Adrenal gland (tissue), 12 donors: ENCODE measurements around the gene SLC24A3. TPM values are rescaled to one million over a fixed set of nuclear protein-coding genes. Genes with fewer than 3 reads are reported as not detected.

Source experiments
- DNase-seq, 7 donors: peaks; one replicate each; pipeline ENCODE4 v3.0.0-alpha.2; 2019 to 2020
- H3K27ac ChIP-seq, 5 donors: fragments of 200-600 bp; sonication (generic) in 4 of 5; 1 replicate in 3 of 5; 2 replicates in 2 of 5; pipeline versions ENCODE4 v1.5.1 to v1.8.0; 2016 to 2020; ENCODE audit warnings: mild to moderate bottlenecking in 1 of 5
- H3K27me3 ChIP-seq: fragments of 200-600 bp; 2 replicates; pipeline ENCODE4 v1.8.0; 2021
- H3K36me3 ChIP-seq, 2 donors: fragments of 200-600 bp; replicated peaks in 1 of 2; 1 replicate in 1 of 2; 2 replicates in 1 of 2; pipeline versions ENCODE4 v1.5.1 to v1.8.0; 2018 to 2022
- H3K4me1 ChIP-seq, 2 donors: fragments of 200-600 bp; replicated peaks in 1 of 2; 1 replicate in 1 of 2; 2 replicates in 1 of 2; pipeline versions ENCODE4 v1.5.1 to v1.8.0; 2018 to 2021
- H3K4me3 ChIP-seq, 4 donors: fragments of 200-600 bp; sonication (generic) in 3 of 4; one replicate each; pipeline ENCODE4 v1.5.1; 2016 to 2018
- H3K9me3 ChIP-seq, 3 donors: fragments of 200-600 bp; sonication (generic) in 1 of 3; replicated peaks in 1 of 3; 1 replicate in 2 of 3; 2 replicates in 1 of 3; pipeline versions ENCODE4 v1.5.1 to v1.8.0; 2016 to 2021
- POLR2A ChIP-seq, 2 donors: fragments of 450-650 bp; IDR thresholded peaks; one replicate each; pipeline ENCODE4 v1.6.1; 2017; ENCODE audit warnings: antibody characterized with exemption in 2 of 2, mild to moderate bottlenecking in 2 of 2, moderate library complexity in 1 of 2
- WGBS, 4 donors: extraction: QIAGEN DNeasy Blood & Tissue Kit in 2 of 4; methylation state at CpG; one replicate each; pipeline versions ENCODE4 v1.1.5 to v1.1.7; 2013 to 2017; 5-methylcytosine and 5-hydroxymethylcytosine counted together
- intact Hi-C, 2 donors: fragments of 100-400 bp; cut with DNase I; formaldehyde crosslinking; loops; one replicate each; pipeline versions ENCODE4 v1.14.1 to v1.15.0; 2022 to 2023
- polyA plus RNA-seq, 3 donors: library from polyadenylated mRNA; stranded (reverse); fragments of 200-250 nt in 2 of 3; fragments of 350-450 nt in 1 of 3; fragmentation: Illumina TruSeq in 1 of 3; extraction: RNeasy Lipid Tissue Mini Kit (QIAGEN cat#74804) in 1 of 3; gene quantifications; one replicate each; pipeline ENCODE4 v1.2.3, GENCODE V29; 2013 to 2014
- total RNA-seq, 9 donors: library from RNA; depleted of rRNA in 4 of 9; stranded (reverse); fragments of >200 nt in 4 of 9; fragments of 120-200 nt in 1 of 9; fragmentation: NEBNext Ultra II Directional in 1 of 9; extraction: Animal tissue kit (Norgen Biotek cat#: 25700) in 1 of 9; gene quantifications; one replicate each; pipeline versions ENCODE4 v1.1.0 to v1.2.4, GENCODE V29; 2013 to 2023
- TF ChIP-seq, protein P1 (sequence below), 6 experiments: fragments of 450-650 bp in 4 of 6; fragments of 200-600 bp in 2 of 6; sonication (generic) in 1 of 6; IDR thresholded peaks; 1 replicate in 5 of 6; 2 replicates in 1 of 6; pipeline versions ENCODE4 v1.5.1 to v1.8.0; 2016 to 2021; ENCODE audit warnings: antibody characterized with exemption in 6 of 6, mild to moderate bottlenecking in 2 of 6, moderate library complexity in 1 of 6
- donor health status: healthy with polysubstance abuse.
- donor health status: Bipolar disorder and iron deficiency.
- donor health status: DM: yes; HTN: yes; CAD: no.
- donor health status: DM: no; HTN: no; CAD: no.
- donor health status: DM: no; HTN: no; CAD: no.
- donor health status: DM: yes; HTN: yes; CAD: no.

Gene SLC24A3
- total and polyA plus RNA-seq, 12 donors: 0.89 to 44.4 (median 2.7) TPM

DNA sequence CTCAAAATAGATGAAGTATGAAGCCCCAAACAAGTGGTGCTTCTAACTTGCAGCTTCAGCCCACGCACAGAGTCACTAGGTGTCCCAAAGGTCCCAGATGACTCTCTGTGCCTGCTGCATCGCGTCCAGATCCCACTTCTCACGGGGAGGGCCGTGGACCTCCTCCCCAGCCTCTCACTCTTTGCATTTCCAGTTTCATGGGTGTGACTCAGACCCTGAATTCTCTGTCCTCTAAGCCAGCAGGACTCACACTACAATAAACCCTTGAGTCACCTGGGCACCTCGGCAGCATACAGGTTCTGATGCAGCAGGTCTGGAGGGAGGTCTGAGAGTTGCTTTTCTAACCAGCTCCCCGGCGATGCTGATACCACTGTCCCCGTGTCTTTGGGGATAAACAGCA, 431.6 kb downstream of the SLC24A3 start:
- intact Hi-C loops: no loop called here
- 79 to 87% (median 80%) methylated on average over 7 to 9 of the region's 9 CpGs for WGBS, 4 donors
- no peaks in the 10 kb centered on the region for H3K36me3 ChIP-seq
- no peak for DNase-seq
- no peaks in the 10 kb centered on the region for H3K9me3 ChIP-seq
- H3K27me3 ChIP-seq: no peaks in the 10 kb centered on the region
- H3K4me3 ChIP-seq: no peak overlapping the region
- peaks cover 0 to 3% of the 10 kb centered on the region in 2 donors for H3K4me1 ChIP-seq
- TF ChIP-seq, protein P1, sequence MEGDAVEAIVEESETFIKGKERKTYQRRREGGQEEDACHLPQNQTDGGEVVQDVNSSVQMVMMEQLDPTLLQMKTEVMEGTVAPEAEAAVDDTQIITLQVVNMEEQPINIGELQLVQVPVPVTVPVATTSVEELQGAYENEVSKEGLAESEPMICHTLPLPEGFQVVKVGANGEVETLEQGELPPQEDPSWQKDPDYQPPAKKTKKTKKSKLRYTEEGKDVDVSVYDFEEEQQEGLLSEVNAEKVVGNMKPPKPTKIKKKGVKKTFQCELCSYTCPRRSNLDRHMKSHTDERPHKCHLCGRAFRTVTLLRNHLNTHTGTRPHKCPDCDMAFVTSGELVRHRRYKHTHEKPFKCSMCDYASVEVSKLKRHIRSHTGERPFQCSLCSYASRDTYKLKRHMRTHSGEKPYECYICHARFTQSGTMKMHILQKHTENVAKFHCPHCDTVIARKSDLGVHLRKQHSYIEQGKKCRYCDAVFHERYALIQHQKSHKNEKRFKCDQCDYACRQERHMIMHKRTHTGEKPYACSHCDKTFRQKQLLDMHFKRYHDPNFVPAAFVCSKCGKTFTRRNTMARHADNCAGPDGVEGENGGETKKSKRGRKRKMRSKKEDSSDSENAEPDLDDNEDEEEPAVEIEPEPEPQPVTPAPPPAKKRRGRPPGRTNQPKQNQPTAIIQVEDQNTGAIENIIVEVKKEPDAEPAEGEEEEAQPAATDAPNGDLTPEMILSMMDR (IDR thresholded peaks at IDR 0.05): no peak
- no peak for TF ChIP-seq POLR2A (IDR thresholded peaks at IDR 0.05)
- no peak overlapping the region for H3K27ac ChIP-seq

DNA sequence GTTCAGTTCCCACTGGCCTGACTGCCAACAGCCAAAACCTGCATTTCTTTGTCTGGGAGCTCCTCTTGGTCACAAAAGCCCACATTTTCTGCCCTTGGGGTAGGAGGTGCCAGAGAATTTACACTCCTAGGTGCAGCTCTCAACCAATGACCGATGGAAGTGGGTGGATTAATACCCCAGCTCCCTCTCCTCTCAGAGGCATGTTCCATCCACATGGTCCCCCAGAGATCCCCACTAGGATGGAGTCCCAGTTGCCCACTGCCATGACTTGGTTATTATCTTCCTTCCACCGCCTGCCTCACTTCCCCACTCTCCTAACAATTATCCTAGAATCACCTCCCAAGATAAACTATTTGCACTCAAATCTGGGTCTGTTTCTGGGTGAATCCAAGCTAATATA, 434.5 kb downstream of the SLC24A3 start:
- DNase-seq: no peak
- Histone ChIP-seq H3K9me3 (no peaks in the 10 kb centered on the region), H3K27me3 (no peaks in the 10 kb centered on the region), H3K4me3 (no peak overlapping the region), H3K36me3 (no peaks in the 10 kb centered on the region), H3K4me1 (peaks cover 0 to 3% of the 10 kb centered on the region in 2 donors), H3K27ac (no peak overlapping the region)
- 91 to 100% (median 93%) methylated on average over 2 of the region's 2 CpGs for WGBS, 4 donors
- TF ChIP-seq POLR2A (IDR thresholded peaks at IDR 0.05): no peak
- TF ChIP-seq, protein P1 (IDR thresholded peaks at IDR 0.05): no peak
- intact Hi-C loops: no loop called here

DNA sequence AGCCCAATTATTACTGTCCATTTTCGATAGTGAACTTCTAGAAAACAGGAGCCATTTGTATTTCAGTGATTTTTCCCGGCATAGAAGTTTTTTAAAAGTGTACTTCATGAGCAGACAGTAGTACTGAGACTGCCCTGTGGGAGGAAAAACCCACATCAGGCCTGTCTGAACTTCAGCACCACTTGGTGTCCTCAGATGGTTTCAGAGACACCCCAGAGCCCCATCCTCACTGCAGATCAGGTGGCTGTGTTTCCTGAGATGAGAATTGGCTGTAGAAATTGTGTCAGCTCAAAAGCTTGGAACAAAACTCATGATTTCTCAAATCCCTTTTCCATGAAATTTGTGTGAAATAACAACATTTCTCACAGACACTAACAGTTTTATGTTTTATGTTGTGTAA, 435.6 kb downstream of the SLC24A3 start:
- 85 to 93% (median 88%) methylated on average over 2 of the region's 2 CpGs for WGBS, 4 donors
- H3K27me3 ChIP-seq: no peaks in the 10 kb centered on the region
- no peak overlapping the region for H3K4me3 ChIP-seq
- no peaks in the 10 kb centered on the region for H3K9me3 ChIP-seq
- H3K4me1 ChIP-seq: peaks cover 0 to 2% of the 10 kb centered on the region in 2 donors
- DNase-seq: no peak
- no peaks in the 10 kb centered on the region for H3K36me3 ChIP-seq
- H3K27ac ChIP-seq: no peak overlapping the region
- intact Hi-C loops: no loop called here
- TF ChIP-seq, protein P1 (IDR thresholded peaks at IDR 0.05): no peak
- TF ChIP-seq POLR2A (IDR thresholded peaks at IDR 0.05): no peak

DNA sequence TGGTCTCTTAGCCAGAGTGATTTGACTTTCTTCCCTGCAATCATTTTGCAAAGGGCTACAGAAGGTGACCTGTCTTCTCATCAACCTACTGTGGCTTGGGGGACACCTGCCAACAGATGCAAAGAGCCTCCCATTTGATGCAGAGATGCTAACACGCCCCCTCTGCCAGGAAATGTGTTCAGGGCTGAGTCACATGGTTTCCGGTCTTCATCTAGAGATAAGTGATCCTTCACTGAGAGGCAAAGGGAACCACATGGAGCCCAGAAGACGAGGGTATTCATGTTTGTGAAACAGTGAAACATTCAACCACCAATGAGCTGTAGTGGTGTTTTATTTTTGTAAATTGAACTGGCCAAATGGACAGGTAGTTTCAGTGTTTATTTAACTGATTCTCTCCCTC, 436.6 kb downstream of the SLC24A3 start:
- H3K27me3 ChIP-seq: no peaks in the 10 kb centered on the region
- TF ChIP-seq POLR2A (IDR thresholded peaks at IDR 0.05): no peak
- TF ChIP-seq, protein P1 (IDR thresholded peaks at IDR 0.05): no peak
- intact Hi-C loops: no loop called here
- H3K4me1 ChIP-seq: peaks cover 0 to 8% of the 10 kb centered on the region in 2 donors
- DNase-seq: no peak
- no peak overlapping the region for H3K27ac ChIP-seq
- H3K36me3 ChIP-seq: no peaks in the 10 kb centered on the region
- WGBS, 4 donors: 52 to 62% (median 59%) methylated on average over 3 of the region's 3 CpGs
- H3K4me3 ChIP-seq: no peak overlapping the region
- H3K9me3 ChIP-seq: no peaks in the 10 kb centered on the region
